Right renal cortex interstitium (tissue), 3 donors: ENCODE measurements around the gene CATSPER4. TPM values are rescaled to one million over a fixed set of nuclear protein-coding genes. Genes with fewer than 3 reads are reported as not detected.
A peak's percentile ranks its signal among the peaks of the same experiment; 100 is the strongest.

Experiments
- DNase-seq, 3 donors: peaks; one replicate each; pipeline ENCODE4 v3.0.0-alpha.2; 2013; ENCODE audit warnings: low read depth in 3 of 3, low spot score in 2 of 3
- polyA plus RNA-seq, 3 donors: library from polyadenylated mRNA; unstranded; fragments of 120-200 nt; gene quantifications; one replicate each; pipeline ENCODE4 v1.2.1, GENCODE V29; 2013; ENCODE audit not compliant: insufficient read length in 3 of 3

CATSPER4 gene
- polyA plus RNA-seq, 3 donors = 0.10 TPM; not detected in 2

DNA sequence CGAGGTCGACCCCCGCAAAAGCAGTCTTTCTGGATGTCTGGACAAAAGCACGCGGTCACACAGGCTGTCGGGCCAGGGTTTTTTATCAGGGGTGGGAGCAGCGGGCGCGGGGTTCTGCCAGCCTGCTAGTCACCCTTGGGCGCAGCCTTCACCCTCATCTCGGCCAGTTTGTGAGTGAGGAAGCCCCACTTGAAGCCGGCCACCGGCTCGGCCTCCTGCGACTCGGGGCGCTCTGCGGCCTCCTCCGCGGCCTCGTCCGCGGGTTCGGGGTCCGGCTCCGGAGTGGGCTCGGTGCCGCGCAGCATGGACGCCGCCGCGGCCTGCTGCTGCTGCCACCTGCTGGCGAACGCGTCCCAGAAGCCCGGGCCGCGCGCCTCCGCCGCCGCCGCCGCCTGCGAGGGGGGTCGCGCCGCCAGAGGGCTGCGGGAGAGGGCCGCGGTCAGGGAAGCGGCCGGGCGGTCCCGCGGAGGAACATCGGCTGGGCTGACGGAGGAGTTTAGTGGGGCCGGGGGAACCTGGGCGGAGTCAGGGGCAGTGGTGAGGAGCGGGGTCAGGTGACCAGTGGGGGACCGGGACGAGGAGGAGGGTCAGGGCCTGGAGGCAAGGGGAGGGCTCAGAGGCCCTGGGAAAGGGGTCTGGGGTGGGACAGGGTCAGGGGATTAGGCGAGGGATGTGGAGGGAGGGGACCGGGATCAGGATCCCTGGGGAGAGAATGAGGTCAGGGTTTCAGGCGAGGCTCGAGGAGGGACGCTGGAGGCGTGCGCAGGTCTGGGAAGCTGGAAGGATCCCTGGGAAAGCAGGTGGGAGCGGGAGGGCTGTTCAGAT is 26.2 kb upstream of the CATSPER4 start:
- DNase-seq = no peak

DNA sequence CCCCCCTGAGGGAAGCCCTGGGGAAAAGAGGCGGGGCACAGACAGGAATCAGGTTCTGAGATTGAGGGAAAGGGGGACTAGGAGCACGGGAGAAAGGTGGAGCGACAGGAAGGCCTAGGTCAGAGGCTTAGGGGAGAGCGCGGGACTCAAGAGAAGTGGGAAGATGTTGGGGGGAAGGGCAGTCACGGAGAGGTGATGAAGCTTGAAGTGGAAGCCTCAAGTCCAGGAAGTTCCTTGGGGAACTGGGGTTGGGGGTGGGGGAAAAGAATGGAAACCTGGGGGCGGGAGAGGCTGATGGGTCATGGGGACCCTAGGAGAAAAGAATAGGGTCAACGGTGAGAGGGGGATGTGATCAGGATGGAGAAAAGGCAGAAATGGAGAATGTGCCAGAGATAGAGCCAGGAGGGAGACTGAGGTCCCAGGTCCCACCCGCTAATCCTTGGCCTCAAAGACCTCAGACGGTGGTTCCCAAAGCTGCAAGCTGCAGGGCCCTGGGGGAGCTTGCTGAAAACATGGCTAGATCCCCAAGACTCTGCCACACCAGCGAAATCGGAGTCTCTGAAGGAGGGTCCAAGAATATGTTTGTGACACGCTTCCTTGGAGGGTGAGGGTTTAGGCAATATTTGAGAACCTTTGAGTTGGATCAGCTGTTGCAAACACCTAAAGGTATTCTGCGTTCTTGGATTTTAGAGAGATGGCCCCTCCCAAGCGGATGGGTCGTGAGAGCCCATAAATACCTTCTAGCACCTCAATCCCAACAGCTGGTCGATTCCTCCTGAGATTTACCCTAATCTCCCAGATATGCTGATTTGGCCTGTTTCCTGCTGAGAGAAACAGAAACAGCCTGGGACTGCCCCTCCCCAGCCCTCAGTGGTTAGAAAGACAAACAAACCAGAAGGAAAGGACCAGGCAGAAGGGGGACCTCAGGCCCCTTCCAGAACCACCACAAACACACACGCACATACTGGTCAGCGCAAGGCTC is 25.2 kb upstream of the CATSPER4 start:
- no peak for DNase-seq

DNA sequence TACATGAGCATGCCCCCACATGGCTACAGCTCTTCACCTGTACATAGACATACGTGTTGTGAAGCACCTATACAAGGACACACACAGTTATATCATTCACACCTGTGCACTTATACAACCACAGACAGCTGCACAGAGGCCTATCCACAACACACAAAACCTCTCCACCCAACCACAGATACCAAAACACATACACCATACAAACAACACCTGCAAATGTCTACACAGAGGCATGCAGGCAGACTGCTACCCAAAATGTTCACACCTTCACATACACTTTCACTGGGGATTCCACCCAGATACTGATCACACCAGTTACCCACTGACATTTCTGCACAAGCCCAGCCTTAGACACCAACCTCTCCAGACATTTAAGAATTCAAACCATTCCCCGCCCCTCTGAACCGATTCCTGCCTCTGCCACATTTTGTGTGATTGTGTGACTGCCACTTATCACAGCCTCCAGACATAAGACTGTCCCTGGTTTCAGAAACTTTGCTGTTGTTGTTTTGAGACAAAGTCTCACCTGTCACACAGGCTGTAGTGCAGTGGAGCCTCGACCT is 23.6 kb upstream of the CATSPER4 start:
- no peak for DNase-seq

DNA sequence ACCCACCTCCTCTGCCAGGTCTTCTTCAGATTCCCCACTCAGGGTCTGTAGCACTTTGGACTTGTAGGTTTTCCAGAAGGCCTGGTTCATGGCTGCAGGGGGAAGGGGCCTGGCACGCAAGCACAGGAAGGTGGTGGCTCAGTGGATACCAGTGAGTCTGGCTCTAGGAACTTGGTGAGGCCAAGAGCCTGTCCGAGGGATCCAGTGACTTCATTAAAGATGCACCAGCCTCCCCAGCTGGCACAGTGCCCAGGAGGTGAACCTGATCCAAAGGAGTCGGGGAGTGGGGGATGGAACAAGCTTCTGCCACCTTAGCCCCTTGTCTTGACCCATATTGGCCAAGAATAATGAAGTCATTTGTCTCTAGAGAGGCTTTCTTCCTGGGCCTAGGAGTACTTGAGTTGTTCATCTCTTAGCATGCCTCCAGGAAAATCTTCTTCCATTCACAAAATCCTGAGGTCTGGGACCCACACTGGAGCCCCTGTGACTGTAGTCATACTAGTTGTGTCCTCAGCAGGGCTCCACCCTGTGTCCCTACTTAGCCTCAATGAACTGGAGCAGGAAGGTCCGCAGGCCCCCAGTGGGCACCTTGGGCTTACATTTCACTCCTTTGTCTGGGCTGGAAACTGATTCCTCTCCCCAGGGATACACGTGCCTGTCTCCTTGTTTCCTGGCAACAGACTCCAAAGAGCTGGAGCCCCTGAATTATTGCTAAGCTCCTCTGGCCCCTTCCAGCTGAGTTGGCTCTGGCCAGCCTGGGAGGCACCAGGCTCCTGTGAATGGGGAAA is 21.8 kb upstream of the CATSPER4 start, which contains the start of gene C1orf232:
C1orf232 (minus strand) TSS at position 554 of the 788 bp plus-strand sequence; CDS start at position 90, 464 bp downstream.
- no peak for DNase-seq

DNA sequence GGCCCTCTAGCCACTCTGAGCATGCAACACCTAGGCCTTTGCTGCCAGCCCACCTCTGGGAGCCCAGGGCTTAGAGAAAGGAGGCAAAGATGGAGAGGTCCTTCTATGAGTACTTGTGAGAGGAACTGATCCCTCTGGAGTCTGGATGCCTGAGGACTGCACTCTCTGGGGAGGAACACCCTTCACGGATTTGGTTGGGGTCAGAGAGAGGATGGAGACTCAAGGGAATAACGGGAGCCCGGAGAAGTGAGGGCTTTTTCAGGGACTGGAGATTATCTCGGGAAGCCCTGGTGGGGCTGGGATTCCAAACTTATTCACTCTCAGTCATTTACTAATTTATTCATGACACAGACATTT is 21.2 kb upstream of the CATSPER4 start:
- DNase-seq = no peak

DNA sequence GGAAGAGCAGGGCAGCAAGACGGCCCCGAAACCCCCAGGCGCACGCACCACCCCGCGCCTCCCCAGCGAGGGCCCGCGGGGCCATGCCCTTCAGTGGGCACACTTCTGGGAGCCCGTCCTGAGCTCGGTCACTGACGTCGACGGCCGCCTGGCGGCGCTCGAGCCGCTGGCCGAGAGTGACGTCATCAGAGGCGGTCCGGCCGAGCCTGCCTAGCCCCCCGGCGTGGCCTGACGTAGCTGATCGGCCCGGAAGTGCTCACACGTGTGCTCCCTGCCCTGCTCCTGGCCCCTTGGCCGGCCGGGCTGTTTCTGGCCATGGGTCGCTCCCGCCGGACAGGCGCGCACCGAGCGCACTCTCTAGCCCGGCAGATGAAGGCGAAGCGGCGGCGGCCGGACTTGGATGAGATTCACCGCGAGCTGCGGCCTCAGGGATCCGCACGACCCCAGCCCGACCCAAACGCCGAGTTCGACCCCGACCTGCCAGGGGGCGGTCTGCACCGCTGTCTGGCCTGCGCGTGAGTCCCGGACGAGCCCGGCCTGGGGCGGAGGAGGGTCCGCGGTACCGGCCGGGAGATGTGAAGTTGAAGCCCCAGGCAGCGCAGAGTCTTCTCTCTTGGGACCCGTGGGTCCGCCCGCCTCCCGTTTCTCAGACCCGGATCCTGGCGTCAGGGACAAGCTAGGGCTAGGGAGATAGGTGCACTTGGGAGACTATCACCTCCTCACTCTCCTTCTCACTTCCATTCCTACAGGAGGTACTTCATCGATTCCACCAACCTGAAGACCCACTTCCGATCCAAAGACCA is 20.5 kb upstream of the CATSPER4 start, which contains the start of gene ZNF593:
ZNF593 (plus strand) TSS at position 240 of the 803 bp plus-strand sequence; CDS start at position 316, 76 bp downstream.
- DNase-seq = peak in 2 of 3 donors; percentile 74 to 82

DNA sequence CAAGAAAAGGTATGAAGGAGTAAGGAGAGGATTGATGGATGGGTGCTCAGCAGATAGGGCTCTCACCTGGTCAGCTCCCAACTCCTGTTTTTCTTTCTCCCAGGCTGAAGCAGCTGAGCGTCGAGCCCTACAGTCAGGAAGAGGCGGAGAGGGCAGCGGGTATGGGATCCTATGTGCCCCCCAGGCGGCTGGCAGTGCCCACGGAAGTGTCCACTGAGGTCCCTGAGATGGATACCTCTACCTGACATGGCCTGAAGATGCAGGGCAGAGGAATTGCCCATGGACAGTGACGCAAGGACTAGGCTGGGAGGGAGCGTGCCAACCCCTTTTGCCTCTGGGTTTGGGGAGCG is 20.0 kb upstream of the CATSPER4 start:
- no peak for DNase-seq

DNA sequence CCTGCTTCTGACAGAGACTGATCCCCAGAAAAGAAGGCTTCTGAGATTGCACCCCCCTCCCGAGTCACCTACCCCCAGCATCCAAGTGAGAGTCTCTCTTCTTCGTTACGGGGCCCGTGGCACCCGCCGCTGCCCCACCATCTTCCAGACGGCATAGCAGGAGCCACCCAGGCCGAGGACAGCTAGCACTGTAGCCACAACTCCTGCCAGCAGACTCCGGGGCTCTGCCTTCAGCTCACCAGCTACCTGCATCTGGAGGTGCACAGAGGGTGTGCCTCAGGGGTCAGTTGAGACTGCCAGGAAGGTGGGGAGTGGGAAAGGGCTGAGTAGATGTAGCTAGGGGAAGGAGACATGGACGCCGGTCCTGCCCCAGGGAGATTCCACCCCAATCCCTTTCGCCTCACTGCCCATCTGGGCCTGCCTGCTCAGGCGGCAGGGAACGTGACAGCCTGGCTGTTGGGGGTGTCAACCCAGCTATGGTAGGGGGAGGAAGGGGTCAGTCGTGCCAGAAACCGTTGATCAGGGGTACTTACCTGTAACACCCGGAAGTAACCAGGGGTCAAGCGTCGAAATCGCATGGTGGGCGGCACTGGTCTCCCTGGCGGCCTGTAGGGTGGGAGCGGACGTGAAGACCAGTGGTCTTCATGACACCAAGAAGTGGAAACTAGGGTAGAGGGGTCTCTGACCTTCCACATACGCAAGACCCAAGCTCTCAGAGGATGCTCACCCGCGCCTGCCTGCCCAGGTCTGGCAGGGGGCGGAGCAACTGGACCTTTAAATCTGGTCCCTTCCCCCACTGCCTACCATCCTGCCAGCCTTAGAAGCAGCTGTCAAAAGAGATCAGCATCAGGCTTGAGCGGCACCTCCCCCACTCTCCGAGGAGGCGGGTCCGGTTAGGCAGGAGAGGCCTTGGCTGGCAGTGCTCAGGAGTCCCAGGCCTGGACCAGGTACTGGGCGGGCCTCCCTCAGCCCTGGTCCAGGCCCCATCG is 19.0 kb upstream of the CATSPER4 start, which contains the start of gene ZNF593OS:
ZNF593OS (minus strand) TSS at position 749 of the 989 bp plus-strand sequence; CDS start at position 578, 171 bp downstream.
- no peak for DNase-seq

DNA sequence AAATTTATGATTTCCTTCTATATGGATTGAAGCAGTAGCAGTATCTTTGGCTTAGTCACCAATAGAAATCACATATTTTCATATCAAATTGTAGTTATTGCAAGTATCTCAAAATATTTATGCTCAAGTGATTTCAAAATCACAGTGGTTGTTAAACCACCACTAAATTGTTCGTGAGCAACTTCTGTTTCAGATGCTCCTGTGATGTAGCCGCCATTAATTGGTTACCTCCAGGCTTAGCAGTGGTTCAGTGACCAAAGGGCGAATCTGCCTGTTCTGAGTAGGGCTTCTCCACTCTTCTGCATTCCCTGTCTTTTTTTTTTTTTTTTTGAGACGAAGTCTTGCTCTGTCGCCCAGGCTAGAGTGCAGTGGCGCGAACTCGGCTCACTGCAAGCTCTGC is 15.1 kb upstream of the CATSPER4 start:
- DNase-seq = no peak

DNA sequence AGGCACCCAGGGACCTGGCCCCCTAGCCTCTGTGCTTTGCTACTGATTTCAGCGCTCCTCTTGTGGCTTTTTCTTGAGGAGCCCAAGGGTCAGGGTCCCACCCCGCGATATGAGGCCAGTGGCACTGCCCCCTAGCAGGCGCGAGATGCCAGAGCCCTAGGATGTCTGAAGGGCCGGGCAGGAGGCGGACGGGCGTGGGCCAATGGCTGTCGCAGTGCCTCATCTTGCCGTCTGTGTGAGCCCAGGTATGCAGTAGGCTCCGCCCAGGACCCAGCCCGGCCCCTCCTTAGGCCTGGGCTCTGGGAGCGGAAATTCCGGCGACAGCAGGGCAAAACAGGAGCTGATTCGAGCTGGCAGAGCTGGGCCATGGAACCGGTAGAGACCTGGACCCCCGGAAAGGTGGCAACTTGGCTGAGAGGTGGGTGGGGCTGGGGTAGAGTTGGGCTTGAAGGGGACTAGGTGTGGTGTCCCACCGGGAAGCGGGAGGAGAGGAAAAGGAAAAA is 13.2 kb upstream of the CATSPER4 start, which contains the start of gene CNKSR1:
CNKSR1 (plus strand) TSS at position 310 of the 503 bp plus-strand sequence; CDS start at position 367, 57 bp downstream.
- DNase-seq = no peak

DNA sequence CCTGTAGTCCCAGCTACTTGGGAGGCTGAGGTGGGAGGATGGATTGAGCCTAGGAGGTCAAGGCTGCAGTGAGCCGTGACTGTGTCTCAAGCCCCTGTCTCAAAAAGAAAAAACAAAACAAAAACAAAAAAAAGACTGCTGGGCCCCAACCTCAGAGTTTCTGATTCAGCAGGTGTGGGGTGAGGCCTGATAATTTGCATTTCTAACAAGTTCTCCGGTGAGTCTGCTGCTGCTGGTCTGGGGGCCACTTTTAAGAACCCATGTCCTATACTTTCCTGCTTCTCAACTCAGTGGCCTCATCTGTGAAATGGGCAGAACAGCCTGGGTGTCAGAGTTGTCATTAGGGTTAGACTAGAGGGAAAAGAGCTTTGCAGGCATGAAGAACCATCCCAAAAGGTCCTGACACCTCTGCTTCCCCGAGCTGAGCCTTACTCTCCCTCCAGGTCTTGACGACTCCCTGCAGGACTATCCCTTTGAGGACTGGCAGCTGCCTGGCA is 10.3 kb upstream of the CATSPER4 start:
- DNase-seq = no peak

DNA sequence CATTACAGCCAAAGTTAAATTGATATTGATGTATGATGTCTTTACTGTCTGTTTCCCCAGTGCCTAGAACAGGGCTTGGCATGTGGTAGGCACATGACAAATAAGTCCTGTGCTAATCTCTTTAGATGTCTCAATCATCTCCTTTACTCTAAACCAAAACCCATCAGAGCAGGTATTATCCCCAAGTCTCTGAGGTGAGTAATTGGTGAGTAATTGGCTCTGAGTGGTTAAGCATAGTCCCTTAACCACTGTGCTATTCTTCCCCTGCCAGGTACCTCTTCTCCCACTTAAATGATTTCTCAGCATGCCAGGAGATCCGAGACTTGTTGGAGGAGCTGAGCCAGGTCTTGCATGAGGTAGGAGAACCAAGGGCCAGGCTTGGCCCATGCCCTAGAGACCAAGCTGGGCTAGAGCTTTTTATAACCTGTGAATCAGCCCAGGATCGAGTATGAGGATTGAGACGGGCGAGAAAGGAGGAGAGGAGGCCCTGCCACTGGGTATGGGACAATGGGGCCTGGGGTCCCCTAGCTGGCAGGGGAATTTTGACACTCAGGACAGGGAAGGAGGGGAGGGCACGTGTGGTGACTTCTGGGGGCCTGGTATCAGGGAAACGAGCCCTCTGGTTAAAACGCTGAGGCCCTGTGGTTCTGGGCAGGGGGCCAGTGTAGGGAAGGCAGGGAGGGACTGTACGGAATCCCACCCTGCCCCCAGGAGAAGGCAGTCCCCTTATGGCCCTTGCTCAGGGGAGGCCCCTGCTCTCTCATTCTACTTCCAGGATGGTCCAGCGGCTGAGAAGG is 8.6 kb upstream of the CATSPER4 start:
- DNase-seq = no peak

DNA sequence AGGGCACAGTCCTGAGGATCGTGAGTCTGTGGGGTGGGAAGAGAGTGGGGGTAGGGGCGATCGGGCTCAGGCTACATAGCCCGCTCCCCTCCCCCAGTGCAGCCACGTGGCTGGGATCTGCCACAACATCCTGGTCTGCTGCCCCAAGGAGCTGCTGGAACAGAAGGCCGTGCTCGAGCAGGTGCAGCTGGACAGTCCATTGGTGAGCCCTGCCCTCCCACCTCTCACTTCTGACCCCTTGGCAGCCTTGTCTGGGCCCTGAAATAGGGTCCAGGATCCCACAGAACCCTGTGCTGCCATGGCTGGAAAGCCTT is 8.1 kb upstream of the CATSPER4 start:
- DNase-seq = no peak

DNA sequence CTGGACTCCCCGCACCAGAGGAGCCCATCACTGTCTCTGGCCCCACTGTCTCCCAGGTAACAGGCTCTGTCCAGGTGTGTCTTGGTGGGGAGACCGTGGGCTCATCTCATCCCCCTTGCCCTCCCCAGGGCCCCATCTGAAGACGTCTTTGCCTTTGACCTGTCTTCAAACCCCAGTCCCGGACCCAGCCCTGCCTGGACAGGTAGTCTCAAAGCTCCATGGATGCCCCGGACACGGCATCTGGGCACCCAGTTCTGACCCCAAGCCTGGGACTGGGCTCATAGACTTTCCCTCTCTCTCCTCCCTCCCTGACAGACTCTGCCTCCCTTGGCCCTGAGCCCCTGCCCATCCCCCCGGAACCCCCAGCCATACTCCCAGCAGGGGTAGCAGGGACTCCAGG is 6.3 kb upstream of the CATSPER4 start:
- DNase-seq = no peak

DNA sequence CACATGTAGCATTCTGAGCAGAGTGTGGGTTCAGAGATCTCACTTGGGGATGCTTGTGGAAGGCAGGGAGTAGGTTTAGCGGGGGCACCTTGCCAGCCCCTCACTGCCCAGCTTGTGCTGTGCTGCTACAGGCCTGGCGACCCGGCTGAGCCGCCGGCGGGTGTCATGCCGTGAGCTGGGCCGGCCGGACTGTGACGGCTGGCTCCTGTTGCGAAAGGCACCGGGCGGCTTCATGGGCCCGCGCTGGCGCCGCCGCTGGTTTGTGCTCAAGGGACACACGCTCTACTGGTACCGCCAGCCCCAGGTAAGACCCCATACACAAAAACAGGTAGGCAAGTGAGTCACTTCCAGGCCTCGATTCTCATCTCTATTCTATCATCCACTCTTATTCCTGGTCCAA is 5.5 kb upstream of the CATSPER4 start:
- DNase-seq = no peak

DNA sequence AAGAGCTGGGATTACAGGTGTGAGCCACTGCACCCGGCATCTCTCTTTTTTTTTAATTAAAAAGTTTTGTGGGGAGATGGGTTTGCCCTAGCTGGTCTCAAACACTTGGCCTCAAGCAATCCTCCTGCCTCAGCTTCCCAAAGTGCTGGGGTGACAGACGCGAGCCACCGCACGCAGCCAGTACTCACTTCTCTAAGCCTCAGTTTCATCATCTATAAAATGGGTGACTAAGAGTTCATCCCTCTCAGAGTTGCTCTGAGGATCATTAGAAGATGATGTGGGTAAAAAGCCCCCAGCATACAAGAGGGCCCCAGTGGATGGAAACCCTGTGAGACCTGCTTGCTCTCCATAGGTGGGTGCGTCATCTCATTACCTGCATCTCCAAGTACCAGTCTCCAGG is 2.5 kb upstream of the CATSPER4 start:
- no peak for DNase-seq

DNA sequence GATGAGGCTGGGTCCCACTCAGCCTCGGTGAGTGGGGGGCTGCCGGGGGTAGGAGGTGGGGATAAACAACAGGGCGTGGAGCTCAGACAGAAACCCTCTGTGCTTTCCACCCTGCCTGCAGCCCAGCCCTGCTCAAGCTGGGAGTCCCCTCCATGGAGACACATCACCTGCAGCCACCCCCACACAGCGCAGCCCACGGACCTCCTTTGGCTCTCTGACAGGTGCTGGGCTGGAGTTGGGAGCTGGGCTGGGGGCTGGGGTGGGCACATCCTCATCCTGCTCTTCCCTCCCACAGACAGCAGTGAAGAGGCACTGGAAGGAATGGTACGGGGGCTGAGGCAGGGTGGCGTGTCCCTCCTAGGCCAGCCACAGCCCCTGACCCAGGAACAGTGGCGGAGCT is 1.9 kb upstream of the CATSPER4 start:
- DNase-seq = no peak
